NCI-H82 treated with DMSO at 0.1 percent for 48 hours (cell line): ENCODE measurements around the gene NKAIN4.

Experiments
- DNase-seq: peaks from one replicate; lab custom pipeline; 2025; ENCODE audit not compliant: unreplicated experiment; lab: John Stamatoyannopoulos, UW

Gene NKAIN4

GRCh38 chr20:63254232-63254605 lies at the start of gene NKAIN4:
NKAIN4 (minus strand) TSS chr20:63254463; CDS start chr20:63254450, 13 bp downstream.
- no peak for DNase-seq

- no peak for DNase-seq
These were observed 48.9 kb upstream of the NKAIN4 start for GRCh38 chr20:63303095-63303666.

DNA sequence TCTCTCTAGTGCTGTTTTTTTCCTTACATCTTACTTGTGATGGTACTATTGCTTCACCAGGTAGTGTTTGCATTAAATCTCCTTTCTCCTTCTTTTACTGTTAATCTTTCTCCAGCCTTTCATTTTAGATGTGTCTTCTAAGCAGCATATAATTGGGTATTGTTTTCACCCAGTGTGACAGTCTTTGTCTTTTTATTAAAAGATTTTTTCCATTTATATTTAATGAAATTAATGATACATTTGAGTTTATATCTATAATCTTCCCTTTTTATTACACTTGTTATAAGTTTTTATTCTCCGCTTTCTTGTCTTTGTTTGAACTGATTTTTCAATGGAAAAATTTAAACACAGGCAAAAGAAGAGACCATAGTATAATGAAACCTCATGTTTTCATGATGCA lies 47.4 kb upstream of the NKAIN4 start:
- DNase-seq = no peak

- DNase-seq = no peak
These were observed 44.6 kb upstream of the NKAIN4 start for GRCh38 chr20:63298731-63299312.

- no peak for DNase-seq
These were observed 43.7 kb upstream of the NKAIN4 start for GRCh38 chr20:63297796-63298572.

DNA sequence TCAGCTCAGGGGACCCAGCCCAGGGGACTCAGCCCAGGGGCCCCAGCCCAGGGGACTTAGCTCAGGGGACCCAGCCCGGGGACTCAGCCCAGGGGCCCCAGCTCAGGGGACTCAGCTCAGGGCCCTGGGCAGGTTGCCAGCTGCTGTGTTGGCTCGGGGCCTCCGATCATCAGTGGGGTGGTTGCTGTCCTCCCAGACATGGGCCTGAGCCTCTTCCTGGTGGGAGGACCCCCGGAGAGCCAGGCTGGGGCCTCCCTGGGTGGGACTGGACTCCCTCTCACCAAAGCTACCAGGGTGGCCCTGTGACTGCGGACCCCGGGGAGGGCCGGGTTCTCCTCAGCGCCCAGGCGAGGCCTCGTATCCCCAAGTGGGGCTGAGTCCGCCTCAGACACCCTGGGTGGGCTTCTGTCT lies 43.1 kb upstream of the NKAIN4 start:
- no peak for DNase-seq

- no peak for DNase-seq
These were observed 42.5 kb upstream of the NKAIN4 start for GRCh38 chr20:63296531-63297299.

- no peak for DNase-seq
These were observed 41.6 kb upstream of the NKAIN4 start for GRCh38 chr20:63295846-63296245.

DNA sequence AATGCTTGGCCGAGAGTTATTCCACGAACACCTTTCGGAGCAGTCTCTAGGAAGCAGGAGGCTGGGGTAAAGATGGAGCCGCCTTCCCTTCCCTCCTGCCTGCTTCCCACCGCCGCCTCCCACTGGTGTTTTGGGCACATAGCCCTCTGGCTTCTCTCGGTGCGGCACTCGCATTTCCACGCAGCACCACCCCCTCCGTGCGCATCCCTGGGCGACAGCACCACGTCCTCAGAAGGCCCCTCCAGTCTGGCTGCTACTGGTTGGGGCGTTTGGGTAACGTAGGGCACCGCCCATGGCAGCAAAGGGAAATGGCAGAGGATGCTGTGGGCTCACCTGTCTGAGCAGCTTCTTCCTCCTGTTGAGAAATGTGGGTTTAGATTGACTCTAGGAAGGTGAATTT lies 41.2 kb upstream of the NKAIN4 start:
- DNase-seq = no peak

GRCh38 chr20:63295018-63295417 lies 40.8 kb upstream of the NKAIN4 start:
- DNase-seq = no peak

- no peak for DNase-seq
These were observed 40.3 kb upstream of the NKAIN4 start for GRCh38 chr20:63294536-63294900.

- DNase-seq = no peak
These were observed 39.7 kb upstream of the NKAIN4 start for GRCh38 chr20:63293871-63294535.

- no peak for DNase-seq
These were observed 39.2 kb upstream of the NKAIN4 start for GRCh38 chr20:63293456-63293855.

DNA sequence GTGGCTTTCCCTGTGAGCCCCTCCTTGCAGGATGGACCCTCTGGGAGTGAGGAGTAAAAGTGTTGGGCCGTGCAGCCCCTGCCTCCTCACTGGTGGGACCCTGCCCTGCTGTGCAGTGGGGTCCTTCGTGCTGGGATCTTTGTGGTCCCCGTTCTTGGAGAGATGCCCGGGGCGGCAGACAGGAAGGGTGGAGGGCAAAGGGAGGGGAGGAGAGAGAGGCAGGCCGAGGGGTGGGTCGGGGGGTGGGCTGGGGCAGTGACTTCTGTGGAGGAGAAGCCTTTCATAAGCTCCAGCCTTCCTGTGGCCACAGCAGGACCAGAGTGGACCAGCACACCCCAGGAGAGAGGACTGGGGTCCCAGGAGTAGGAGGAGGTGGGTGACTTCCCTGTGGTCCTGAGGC lies 38.6 kb upstream of the NKAIN4 start, which contains the start of gene COL20A1:
Gene COL20A1 (plus strand): TSS at position 283 of the 400 bp plus-strand sequence. CDS start 1,922 bp downstream, outside the sequence.
- no peak for DNase-seq

GRCh38 chr20:63292292-63292701 lies 38.0 kb upstream of the NKAIN4 start:
- DNase-seq = no peak

DNA sequence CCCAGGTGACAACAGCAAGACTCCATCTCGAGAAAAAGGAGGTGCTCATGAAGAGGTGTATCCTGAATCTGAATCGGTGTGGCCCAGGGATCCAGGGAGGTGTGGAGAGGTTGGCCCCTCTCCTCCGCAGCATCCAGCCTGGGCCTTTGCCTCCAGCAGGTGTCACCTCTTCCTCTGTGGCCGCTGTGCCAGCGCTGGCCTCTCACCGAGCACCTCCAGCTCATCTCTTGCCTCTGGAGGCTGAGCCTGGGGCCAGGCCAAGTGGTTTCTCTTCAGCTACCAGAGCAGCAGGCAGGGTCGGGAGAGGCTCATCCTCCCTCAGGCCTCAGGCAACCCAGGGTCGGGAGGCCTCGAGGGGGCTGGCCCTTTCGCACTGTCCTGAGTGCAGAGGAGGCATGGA lies 37.5 kb upstream of the NKAIN4 start:
- DNase-seq = no peak

DNA sequence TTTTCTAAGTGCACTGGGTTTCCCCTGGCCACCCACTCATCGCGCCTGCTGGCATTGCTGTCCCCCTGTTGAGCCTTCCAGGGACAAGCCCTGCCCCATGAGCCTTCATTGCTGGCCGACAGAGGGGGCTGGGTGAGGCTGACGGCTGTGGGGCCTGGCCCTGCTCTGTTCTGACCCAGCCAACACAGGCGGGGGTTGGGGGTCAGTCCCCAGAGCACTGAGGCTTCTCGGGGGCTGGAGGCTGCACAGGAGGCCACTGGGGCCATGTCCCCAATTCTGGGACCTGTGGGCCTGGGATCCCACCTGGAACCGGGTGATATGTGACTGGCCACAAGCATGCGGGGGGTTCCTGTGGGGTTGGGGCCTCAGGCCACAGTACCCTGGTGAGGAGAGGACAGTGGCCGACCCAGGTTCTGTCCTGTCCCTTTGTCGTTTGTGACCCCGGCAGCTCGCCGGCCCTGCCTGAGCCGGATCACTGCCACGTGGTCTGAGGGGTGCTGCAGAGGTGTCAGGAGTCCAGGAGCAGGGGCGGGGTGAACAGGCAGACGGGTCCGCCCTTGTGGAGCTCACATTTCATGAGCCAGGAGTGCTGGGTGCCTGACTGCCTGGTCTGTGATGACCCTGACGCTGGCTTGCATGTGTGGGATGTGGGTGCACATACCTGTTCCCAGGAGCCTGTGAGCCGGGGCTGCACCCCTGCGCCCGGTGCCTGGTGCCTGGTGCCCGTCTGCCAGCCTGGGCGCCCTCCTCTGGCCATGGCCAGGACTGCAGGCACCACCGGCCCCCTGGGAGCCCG lies 36.6 kb upstream of the NKAIN4 start:
- no peak for DNase-seq

DNA sequence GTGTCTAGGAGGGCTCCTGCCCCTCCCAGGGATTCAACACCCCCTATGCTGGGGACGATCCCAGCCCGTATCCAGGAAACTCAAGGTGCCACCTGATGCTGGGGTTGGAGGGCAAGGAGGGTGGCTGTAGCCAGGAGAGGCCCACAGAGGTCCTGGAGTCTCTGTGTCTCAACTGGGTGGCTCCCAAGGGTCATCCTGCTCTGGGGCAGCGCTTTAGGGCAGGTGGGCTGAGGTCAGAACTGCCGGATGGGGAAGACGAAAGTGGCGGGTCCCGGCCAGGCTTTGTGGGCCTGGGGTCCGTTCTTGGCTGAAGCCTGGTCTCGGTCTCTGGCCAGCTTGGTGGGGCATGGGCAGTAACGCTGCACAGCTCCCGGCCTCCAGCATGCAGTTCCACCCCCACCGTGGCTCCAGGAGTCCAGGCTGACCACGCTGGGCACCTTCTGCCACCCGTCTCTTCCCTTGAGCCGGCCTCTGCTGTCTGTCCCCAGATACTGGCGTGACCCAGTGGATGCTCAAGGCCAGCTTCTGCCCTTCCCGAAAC lies 35.9 kb upstream of the NKAIN4 start:
- no peak for DNase-seq

DNA sequence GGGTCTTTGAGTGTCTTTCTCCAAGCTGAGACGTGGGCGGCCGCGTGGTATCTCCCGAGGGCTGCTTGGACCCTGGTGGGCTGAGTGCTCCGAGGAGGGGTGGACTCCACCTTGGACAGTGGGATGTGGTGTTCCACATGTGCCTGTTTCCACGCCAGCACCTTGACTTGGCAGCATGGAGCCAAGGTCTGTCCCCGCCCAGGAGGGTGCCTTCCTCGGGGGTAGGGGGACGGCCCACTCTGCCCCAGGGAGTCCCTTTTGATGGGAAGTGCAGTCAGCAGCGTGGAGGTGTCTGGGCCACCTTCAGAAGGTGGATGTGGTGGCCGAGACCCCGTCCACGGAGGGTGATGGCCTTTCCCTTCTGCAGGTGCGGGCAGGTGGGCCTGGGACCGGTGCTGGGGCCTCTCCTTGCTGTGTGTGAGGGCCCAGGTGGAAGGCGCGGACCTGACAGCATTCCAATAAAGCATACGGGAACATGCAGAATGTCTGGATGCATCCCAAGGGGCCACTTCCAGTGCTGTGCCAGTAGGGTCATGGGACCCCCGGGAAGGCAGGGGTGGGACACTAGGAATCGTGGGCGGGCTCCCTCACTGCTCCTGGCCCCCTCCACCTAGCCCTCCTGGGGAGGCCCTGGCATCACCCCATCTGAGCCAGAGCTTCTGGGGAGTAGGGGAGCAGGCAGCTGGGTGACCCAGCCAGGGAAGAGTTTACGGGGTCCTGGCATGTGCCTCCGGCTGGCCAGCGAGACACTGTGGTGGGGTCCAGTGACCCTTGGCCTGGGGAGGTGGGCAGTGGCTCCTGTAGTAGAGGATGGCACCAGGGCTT lies 35.3 kb upstream of the NKAIN4 start:
- no peak for DNase-seq
